ENCODE data around the gene DOCK11.

GRCh38 chrX:118626346-118626745 lies 130.7 kb downstream of the DOCK11 start:
- no peak for TF ChIP-seq POLR2AphosphoS5 (IDR thresholded peaks at IDR 0.05; ENCODE audit: low read depth, low read length)
- TF ChIP-seq TAF1 (IDR thresholded peaks at IDR 0.05; ENCODE audit: borderline replicate concordance, insufficient read depth, low read length) = no peak
- no peak for TF ChIP-seq SIN3A (IDR thresholded peaks at IDR 0.05; ENCODE audit: borderline replicate concordance, insufficient read depth, low read length)
- no peak for TF ChIP-seq FOXP2 (optimal IDR thresholded peaks at IDR 0.05; ENCODE audit: borderline replicate concordance, extremely low read depth, extremely low read length, insufficient read depth)
- no peak for TF ChIP-seq REST (IDR thresholded peaks at IDR 0.05; ENCODE audit: insufficient read depth in 1 of 2, low read depth in 2 of 2, low read length in 2 of 2)

Measured in PFSK-1 (cell line).